HepG2 (cell line): ENCODE measurements around the gene DUSP15. TPM values are rescaled to one million over a fixed set of nuclear protein-coding genes. Genes with fewer than 3 reads are reported as not detected.

ENCODE experiments used
- ATAC-seq: fragments of 200-7000 bp; cut with Tn5 transposase; 3 replicates; pipeline ENCODE4 v1.9.1; 2020; ENCODE audit warnings: mild to moderate bottlenecking, moderate library complexity
- BruUV-seq: library from RNA; stranded (reverse); fragments of 400-500 nt; replicated peaks from 2 replicates; lab custom pipeline; 2021; lab: Mats Ljungman, UMichigan
- CTCF ChIA-PET: fragments of 300-600 bp; formaldehyde crosslinking; extraction: SDS; loops from one replicate; lab custom pipeline; 2021; ENCODE audit warnings: low total read pairs, inconsistent platforms, low intra/inter-chr PET ratio; lab: Yijun Ruan, JAX
- POLR2A ChIA-PET: fragments of 350-600 bp; sonication (Branson Sonifier 250); formaldehyde crosslinking; loops from one replicate; lab custom pipeline; 2020; ENCODE audit warnings: antibody characterized with exemption, inconsistent platforms; lab: Yijun Ruan, JAX
- DNase-seq: peaks from one replicate; pipeline ENCODE4 v3.0.0-alpha.2; 2015; ENCODE audit warnings: low spot score
- FAIRE-seq: peaks from 3 replicates; lab custom pipeline; 2011; peaks lifted over from hg19 to GRCh38; lab: Jason Lieb, UNC
- H2AFZ ChIP-seq: one replicate; pipeline ENCODE4 v1.6.1; 2011; ENCODE audit warnings: low read length, inconsistent platforms
- H3K27ac ChIP-seq: fragments of 300-600 bp; 3 replicates; pipeline ENCODE4 v1.8.0; 2011; ENCODE audit warnings: mixed run types, mild to moderate bottlenecking, mixed read lengths, low read length, inconsistent platforms; ENCODE audit not compliant: insufficient read depth; ENCODE audit errors: extremely low read length
- H3K27me3 ChIP-seq, 2 experiments: fragments of 200-600 bp in 1 of 2; 2 replicates in 1 of 2; 3 replicates in 1 of 2; pipeline versions ENCODE4 v1.6.0 to v1.8.0; 2011; ENCODE audit warnings: low read length in 2 of 2, mild to moderate bottlenecking in 2 of 2, moderate library complexity in 2 of 2, inconsistent platforms in 1 of 2; ENCODE audit not compliant: insufficient read depth in 2 of 2, control insufficient read depth in 1 of 2
- H3K36me3 ChIP-seq, 2 experiments: fragments of 200-600 bp in 1 of 2; replicated peaks in 1 of 2; 2 replicates in 1 of 2; 3 replicates in 1 of 2; pipeline versions ENCODE4 v1.5.1 to v1.8.0; 2011; ENCODE audit warnings: low read length in 2 of 2, inconsistent platforms in 1 of 2; ENCODE audit not compliant: insufficient read depth in 2 of 2, control insufficient read depth in 1 of 2
- H3K4me1 ChIP-seq: 2 replicates; pipeline ENCODE4 v1.5.1; 2012; ENCODE audit warnings: low read length, inconsistent platforms; ENCODE audit not compliant: insufficient read depth
- H3K4me2 ChIP-seq: 2 replicates; pipeline ENCODE4 v1.6.0; 2011; ENCODE audit warnings: low read depth, low read length, inconsistent platforms
- H3K4me3 ChIP-seq, 3 experiments: fragments of 200-600 bp in 1 of 3; sonication (generic), shearing (Covaris generic) in 1 of 3; replicated peaks in 1 of 3; 2 replicates each; pipeline ENCODE4 v1.5.1; 2011 to 2016; ENCODE audit warnings: low read length in 3 of 3, inconsistent platforms in 2 of 3, low read depth in 2 of 3, mild to moderate bottlenecking in 2 of 3, control low read depth in 1 of 3, mixed read lengths in 1 of 3; ENCODE audit not compliant: insufficient read depth in 1 of 3
- H3K79me2 ChIP-seq: one replicate; pipeline ENCODE4 v1.6.1; 2011; ENCODE audit warnings: low read length, inconsistent platforms; ENCODE audit not compliant: insufficient read depth
- H3K9ac ChIP-seq: 2 replicates; pipeline ENCODE4 v1.6.0; 2011; ENCODE audit warnings: mild to moderate bottlenecking, low read depth, low read length, inconsistent platforms; ENCODE audit not compliant: insufficient read depth
- H3K9me3 ChIP-seq: 2 replicates; pipeline ENCODE4 v1.5.1; 2012; ENCODE audit warnings: mild to moderate bottlenecking, low read length
- H4K20me1 ChIP-seq: 2 replicates; pipeline ENCODE4 v1.6.0; 2011; ENCODE audit warnings: inconsistent platforms, mild to moderate bottlenecking, low read length, moderate library complexity; ENCODE audit not compliant: insufficient read depth
- BATF2 ChIP-seq: sonication (generic); formaldehyde crosslinking; IDR thresholded peaks from 2 replicates; pipeline ENCODE4 v1.8.0; 2022; ENCODE audit warnings: mild to moderate bottlenecking, missing genetic modification reagents, moderate library complexity
- LCORL ChIP-seq, 2 experiments: fragments of 450-650 bp in 1 of 2; sonication (generic) in 1 of 2; formaldehyde crosslinking in 1 of 2; IDR thresholded peaks; 2 replicates each; pipeline versions ENCODE4 v1.5.0 to v1.6.1; 2017 to 2020; ENCODE audit warnings: antibody characterized with exemption in 1 of 2, missing genetic modification reagents in 1 of 2
- MTF2 ChIP-seq: sonication (generic); formaldehyde crosslinking; IDR thresholded peaks from 2 replicates; pipeline ENCODE4 v1.5.0; 2020; ENCODE audit warnings: missing genetic modification reagents, borderline replicate concordance
- POLR2AphosphoS2 ChIP-seq: IDR thresholded peaks from 2 replicates; pipeline ENCODE4 v1.6.1; 2011; ENCODE audit warnings: low read depth, low read length, improper control_type of control experiment
- PRMT3 ChIP-seq: sonication (generic); formaldehyde crosslinking; IDR thresholded peaks from 2 replicates; pipeline ENCODE4 v1.8.1; 2022; ENCODE audit warnings: low read depth, mild to moderate bottlenecking, moderate library complexity, missing genetic modification reagents, borderline replicate concordance
- ZNF280B ChIP-seq: sonication (generic); formaldehyde crosslinking; IDR thresholded peaks from 2 replicates; pipeline ENCODE4 v1.5.0; 2020; ENCODE audit warnings: missing genetic modification reagents, mild to moderate bottlenecking, borderline replicate concordance
- WGBS: methylation state at CpG from one replicate; pipeline ENCODE4 v1.1.6; 2017; ENCODE audit warnings: low lambda C conversion rate; 5-methylcytosine and 5-hydroxymethylcytosine counted together
- in situ Hi-C: cut with HindIII; loops from 2 replicates; pipeline ENCODE4 v1.10.0; 2017; ENCODE audit warnings: low pct_unique_long_range_greater_than_20kb; ENCODE audit not compliant: extremely low pct_ligation_motif_present
- intact Hi-C: fragments of 100-400 bp; cut with micrococcal nuclease; formaldehyde crosslinking; loops from one replicate; pipeline ENCODE4 v1.10.0; 2022; ENCODE audit not compliant: unreplicated experiment
- polyA plus RNA-seq, 8 experiments: library from polyadenylated mRNA; depleted of rRNA in 3 of 8; stranded (reverse) in 7 of 8; unstranded in 1 of 8; fragments of >200 nt; fragmentation: Illumina TruSeq in 4 of 8; extraction: Trizol in 4 of 8; gene quantifications; 2 replicates each; pipeline versions ENCODE4 v1.2.1 to v1.2.3, GENCODE V29; 2011 to 2016; ENCODE audit warnings: low read depth in 4 of 8, missing spikeins in 1 of 8, mixed read lengths in 1 of 8; ENCODE audit not compliant: insufficient read depth in 1 of 8
- total RNA-seq, 5 experiments: library from RNA; depleted of rRNA; stranded (reverse); fragments of >200 nt; fragmentation: Illumina TruSeq; extraction: Trizol; gene quantifications; 2 replicates each; pipeline ENCODE4 v1.2.3, GENCODE V29; 2016; ENCODE audit warnings: low read depth in 1 of 5

DUSP15 gene
- total and polyA plus RNA-seq, 2 of the 13 experiments (the other 11 are each of a cell fraction or from before 2014, with no cell fraction given): 0.17 to 0.93 TPM

- Histone ChIP-seq H4K20me1 (no peaks in the 10 kb centered on the region), H3K9ac (no peak overlapping the region), H3K27ac (no peak overlapping the region), H3K4me1 (0 out of 2 replicates have a peak, but pooled peaks cover 7% of the 10 kb centered on the region), H3K9me3 (no peaks in the 10 kb centered on the region), H3K79me2 (no peaks in the 10 kb centered on the region), H3K27me3 (peaks cover 8 to 53% of the 10 kb centered on the region in 2 experiments), H3K4me3 (no peak overlapping the region), H3K36me3 (no peaks in the 10 kb centered on the region), H2AFZ (no peak overlapping the region), H3K4me2 (no peak overlapping the region)
- no TSS peak for BruUV-seq
- POLR2A ChIA-PET: no interaction called here
- DNase-seq (no peak), FAIRE-seq (no peak), ATAC-seq (no peak)
- in situ Hi-C loops: loop anchor here (5.0 to 10.0 kb wide), 2 partner anchors 211 to 273 kb away; no protein-coding TSS in a partner anchor
- CTCF ChIA-PET: interaction anchor here (2.7 to 4.8 kb wide), 2 partner anchors 25 to 210 kb away, joined by 26 to 70 read pairs; partner anchors contain the start of gene FOXS1
- WGBS: 4% methylated on average over 5 of the region's 5 CpGs
- intact Hi-C loops: loop anchor here (10.0 kb wide), 1 partner anchor 133 kb away; the partner anchor contains the start of gene PDRG1
- TF ChIP-seq ZNF280B (CRISPR knock-in tag): 0 out of 2 replicates have a peak, but pooled peaks have one; percentile 26
- TF ChIP-seq MTF2 (CRISPR knock-in tag): no peak
- no peak for TF ChIP-seq POLR2AphosphoS2
- TF ChIP-seq BATF2 (CRISPR knock-in tag): no peak
- TF ChIP-seq LCORL (IDR thresholded peaks at IDR 0.05): 0 out of 2 replicates have a peak, but pooled peaks have one; percentile 52
- TF ChIP-seq LCORL (CRISPR knock-in tag; IDR thresholded peaks at IDR 0.05): no peak
- TF ChIP-seq PRMT3: no peak
Observed at GRCh38 chr20:31821427-31821826, 48.9 kb downstream of the DUSP15 start.
